ENCODE measurements around the gene CPNE9. TPM values are rescaled to one million over a fixed set of nuclear protein-coding genes. Genes with fewer than 3 reads are reported as not detected.

CPNE9 gene
- total and polyA plus RNA-seq, 2 of the 8 experiments (the other 6 are each of a cell fraction or from before 2014, with no cell fraction given) = 4.8 to 6.0 TPM

DNA sequence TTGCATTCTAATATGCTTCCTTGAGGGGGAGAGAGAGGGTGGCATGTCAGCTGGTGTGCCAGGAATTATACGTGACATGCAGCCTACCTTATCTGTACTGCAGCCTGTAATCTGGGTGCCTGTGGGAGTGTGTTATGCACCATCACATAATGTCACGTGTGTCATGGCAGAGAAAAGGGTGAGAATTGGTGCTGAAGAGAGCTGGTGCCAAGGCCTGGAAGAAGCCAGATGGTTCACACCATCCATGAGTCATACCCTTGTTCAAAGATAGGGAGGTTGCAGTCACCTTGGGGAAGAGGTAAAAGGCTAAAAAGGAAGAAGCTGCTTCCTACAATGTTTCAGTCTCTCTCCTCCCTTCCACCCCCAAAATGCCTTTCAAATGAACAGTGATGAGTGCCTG lies 33.2 kb downstream of the CPNE9 start:
- 80% methylated on average over 2 of the region's 2 CpGs; no CpG with 5 or more reads in 1 of the 2 experiments for WGBS, 2 experiments (ENCODE audit: extremely low coverage in 1 of 2, insufficient coverage in 1 of 2, insufficient read length in 1 of 2, insufficient replicate concordance in 2 of 2, low coverage in 1 of 2, low lambda C conversion rate in 2 of 2, missing lambda C conversion rate in 1 of 2)
- POLR2A ChIA-PET (ENCODE audit: partially characterized antibody) = interaction anchor here (1.0 to 3.0 kb wide), 3 partner anchors 9 to 13 kb away, joined by 5 to 18 read pairs (median 6); partner anchors contain the start of gene OGG1
- TF ChIP-seq RAD21 (IDR thresholded peaks at IDR 0.05 in 1 of 2, conservative IDR thresholded peaks at IDR 0.05 in 1 of 2; ENCODE audit: low read depth in 2 of 2, low read length in 2 of 2) (no peak), CEBPB (IDR thresholded peaks at IDR 0.05; ENCODE audit: low read depth, low read length) (no peak), KDM4A (IDR thresholded peaks at IDR 0.05; ENCODE audit: low read depth, low read length, severe bottlenecking) (no peak), SP2 (IDR thresholded peaks at IDR 0.05; ENCODE audit: low read length) (no peak), CHD1 (IDR thresholded peaks at IDR 0.05; ENCODE audit: low read depth, low read length) (no peak), GABPA (IDR thresholded peaks at IDR 0.05; ENCODE audit: borderline replicate concordance, insufficient read depth, low read length) (no peak), POLR2A (IDR thresholded peaks at IDR 0.05; ENCODE audit: control extremely low read depth in 1 of 2, low read depth in 2 of 2, low read length in 2 of 2) (no peak), NRF1 (IDR thresholded peaks at IDR 0.05; ENCODE audit: low read depth, low read length) (no peak), TAF7 (optimal IDR thresholded peaks at IDR 0.05; ENCODE audit: borderline replicate concordance, low read depth, low read length) (no peak), NANOG (IDR thresholded peaks at IDR 0.05; ENCODE audit: insufficient read depth, low read depth, low read length, poor library complexity, severe bottlenecking) (no peak), HDAC6 (IDR thresholded peaks at IDR 0.05; ENCODE audit: low read depth, low read length) (no peak), JUND (IDR thresholded peaks at IDR 0.05; ENCODE audit: low read length) (no peak)
- TF ChIP-seq, protein P1, sequence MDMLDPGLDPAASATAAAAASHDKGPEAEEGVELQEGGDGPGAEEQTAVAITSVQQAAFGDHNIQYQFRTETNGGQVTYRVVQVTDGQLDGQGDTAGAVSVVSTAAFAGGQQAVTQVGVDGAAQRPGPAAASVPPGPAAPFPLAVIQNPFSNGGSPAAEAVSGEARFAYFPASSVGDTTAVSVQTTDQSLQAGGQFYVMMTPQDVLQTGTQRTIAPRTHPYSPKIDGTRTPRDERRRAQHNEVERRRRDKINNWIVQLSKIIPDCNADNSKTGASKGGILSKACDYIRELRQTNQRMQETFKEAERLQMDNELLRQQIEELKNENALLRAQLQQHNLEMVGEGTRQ (IDR thresholded peaks at IDR 0.05; ENCODE audit: low read length) = no peak

More for the DNA sequence above, 33.2 kb downstream of the CPNE9 start:
- Histone ChIP-seq H3K79me1 (ENCODE audit: low read depth, low read length) (peaks cover 27% of the 10 kb centered on the region), H3K4ac (replicated peaks; ENCODE audit: insufficient read length, low read depth, low read length) (no peak overlapping the region), H4K91ac (replicated peaks; ENCODE audit: insufficient read length, low read length) (no peak overlapping the region), H4K8ac (ENCODE audit: extremely low read depth, insufficient read depth, low read length) (no peak overlapping the region), H3K4me1 (replicated peaks in 1 of 4; ENCODE audit: control insufficient read depth in 3 of 4, insufficient read depth in 4 of 4, low read length in 3 of 4) (peaks cover 0 to 8% (median 6%) of the 10 kb centered on the region in 4 experiments; a peak in 6 of 7 replicates), H2BK15ac (ENCODE audit: low read length) (no peak overlapping the region), H3K18ac (ENCODE audit: extremely low read depth, low read length) (no peak overlapping the region), H4K5ac (ENCODE audit: insufficient read length, low read depth, low read length) (no peak overlapping the region), H3K27ac (ENCODE audit: low read depth, low read length) (no peak overlapping the region), H2BK5ac (ENCODE audit: low read depth, low read length) (no peak overlapping the region), H3K4me2 (ENCODE audit: insufficient read depth in 1 of 2, low read depth in 2 of 2, low read length in 2 of 2) (no peak overlapping the region), H3K36me3 (ENCODE audit: control insufficient read depth in 2 of 4, insufficient read depth in 4 of 4, low read length in 3 of 4) (peaks cover 30 to 77% (median 59%) of the 10 kb centered on the region in 4 experiments; a peak in 7 of 8 replicates), H3K79me2 (ENCODE audit: control insufficient read depth in 1 of 2, insufficient read depth in 2 of 2, low read length in 2 of 2) (peaks cover 13 to 26% of the 10 kb centered on the region in 2 experiments), H2AFZ (ENCODE audit: low read length) (no peak overlapping the region), H2BK120ac (replicated peaks; ENCODE audit: low read depth, low read length) (no peak overlapping the region), H3K4me3 (ENCODE audit: extremely low read depth in 1 of 4, insufficient read depth in 2 of 4, low read depth in 3 of 4, low read length in 4 of 4) (no peak overlapping the region), H3K9ac (replicated peaks in 1 of 4; ENCODE audit: extremely low read depth in 1 of 4, low read depth in 3 of 4, low read length in 3 of 4) (no peak overlapping the region), H2AK5ac (ENCODE audit: low read depth, low read length) (no peak overlapping the region), H3K9me3 (ENCODE audit: insufficient read depth in 2 of 2, low read depth in 1 of 2, low read length in 1 of 2) (no peaks in the 10 kb centered on the region), H2BK12ac (ENCODE audit: low read depth, low read length) (no peak overlapping the region), H3K56ac (replicated peaks; ENCODE audit: insufficient read length, low read depth, low read length) (no peak overlapping the region), H2BK20ac (ENCODE audit: low read length) (no peak overlapping the region), H3K23ac (ENCODE audit: insufficient read length) (no peak overlapping the region), H3K23me2 (ENCODE audit: low read depth, low read length) (peaks cover 3% of the 10 kb centered on the region; the same call in 1 of the 2 replicates), H3K27me3 (replicated peaks in 1 of 4; ENCODE audit: control insufficient read depth in 3 of 4, extremely low read depth in 1 of 4, insufficient read depth in 3 of 4, low read length in 3 of 4) (0 out of 7 replicates have a peak, but pooled peaks cover 0 to 2% (median 0%) of the 10 kb centered on the region in 4 experiments), H4K20me1 (replicated peaks in 1 of 2; ENCODE audit: control insufficient read depth in 1 of 2, insufficient read depth in 2 of 2, low read length in 2 of 2) (peaks cover 5 to 32% of the 10 kb centered on the region in 2 experiments), H3K14ac (ENCODE audit: insufficient read length) (no peak overlapping the region)
- FAIRE-seq (no peak), DNase-seq (ENCODE audit: low read depth in 1 of 2, low spot score in 2 of 2) (no peak)
- CTCF ChIA-PET (ENCODE audit: partially characterized antibody) = interaction anchor here (0.7 to 3.7 kb wide), 7 partner anchors 8 to 279 kb away, joined by 3 to 20 read pairs (median 3); no protein-coding TSS in a partner anchor
